Activated naive CD4-positive, alpha-beta T cell treated with anti-CD3 and anti-CD28 coated beads, Interleukin-2, amount 50 U/mL, for 24 hours (primary cell): ENCODE data around the gene TBC1D2.

Experiments
- H3K27ac Mint-ChIP-seq: one replicate; pipeline ENCODE4 v1.8.0; 2021; ENCODE audit warnings: mild to moderate bottlenecking, mixed read lengths
- H3K27me3 Mint-ChIP-seq: one replicate; pipeline ENCODE4 v1.8.0; 2021; ENCODE audit warnings: mixed read lengths
- H3K36me3 Mint-ChIP-seq: one replicate; pipeline ENCODE4 v1.8.0; 2021; ENCODE audit warnings: mixed read lengths
- H3K4me1 Mint-ChIP-seq: one replicate; pipeline ENCODE4 v1.8.0; 2021; ENCODE audit warnings: mixed read lengths
- H3K4me3 Mint-ChIP-seq: one replicate; pipeline ENCODE4 v1.8.0; 2021; ENCODE audit warnings: mild to moderate bottlenecking, mixed read lengths
- H3K9me3 Mint-ChIP-seq: one replicate; pipeline ENCODE4 v1.8.0; 2021; ENCODE audit warnings: mixed read lengths

TBC1D2 gene

GRCh38 chr9:98159790-98160189 is 95.7 kb downstream of the TBC1D2 start:
- Mint-ChIP-seq H3K36me3 (no peaks in the 10 kb centered on the region), H3K4me3 (no peak overlapping the region), H3K4me1 (peaks cover 34% of the 10 kb centered on the region), H3K27ac (peak overlapping the region; percentile 6), H3K9me3 (no peaks in the 10 kb centered on the region), H3K27me3 (no peaks in the 10 kb centered on the region)

DNA sequence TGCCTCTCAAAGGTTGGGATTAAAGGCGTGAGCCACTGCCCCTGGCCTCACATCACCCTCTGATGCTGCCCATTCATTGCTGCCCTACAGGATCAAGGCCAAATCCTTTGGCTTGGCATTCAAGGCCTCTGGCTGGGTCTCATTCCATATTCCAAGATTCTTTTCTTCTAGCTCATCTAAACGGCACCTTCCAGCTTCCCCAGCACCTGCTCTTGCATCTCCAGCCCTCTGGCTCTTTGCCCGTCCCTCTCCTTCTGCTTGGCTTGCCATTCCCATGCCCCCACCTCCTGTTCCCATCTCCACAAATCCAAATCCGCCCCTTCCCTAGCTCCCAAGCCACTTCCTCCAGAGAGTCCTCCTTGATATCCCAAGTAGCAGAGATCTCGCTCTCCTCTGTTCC is 96.1 kb downstream of the TBC1D2 start:
- no peaks in the 10 kb centered on the region for H3K9me3 Mint-ChIP-seq
- H3K4me3 Mint-ChIP-seq = no peak overlapping the region
- H3K27me3 Mint-ChIP-seq = no peaks in the 10 kb centered on the region
- peaks cover 31% of the 10 kb centered on the region for H3K4me1 Mint-ChIP-seq
- H3K27ac Mint-ChIP-seq = peak overlapping the region; percentile 2
- peaks cover 2% of the 10 kb centered on the region for H3K36me3 Mint-ChIP-seq

DNA sequence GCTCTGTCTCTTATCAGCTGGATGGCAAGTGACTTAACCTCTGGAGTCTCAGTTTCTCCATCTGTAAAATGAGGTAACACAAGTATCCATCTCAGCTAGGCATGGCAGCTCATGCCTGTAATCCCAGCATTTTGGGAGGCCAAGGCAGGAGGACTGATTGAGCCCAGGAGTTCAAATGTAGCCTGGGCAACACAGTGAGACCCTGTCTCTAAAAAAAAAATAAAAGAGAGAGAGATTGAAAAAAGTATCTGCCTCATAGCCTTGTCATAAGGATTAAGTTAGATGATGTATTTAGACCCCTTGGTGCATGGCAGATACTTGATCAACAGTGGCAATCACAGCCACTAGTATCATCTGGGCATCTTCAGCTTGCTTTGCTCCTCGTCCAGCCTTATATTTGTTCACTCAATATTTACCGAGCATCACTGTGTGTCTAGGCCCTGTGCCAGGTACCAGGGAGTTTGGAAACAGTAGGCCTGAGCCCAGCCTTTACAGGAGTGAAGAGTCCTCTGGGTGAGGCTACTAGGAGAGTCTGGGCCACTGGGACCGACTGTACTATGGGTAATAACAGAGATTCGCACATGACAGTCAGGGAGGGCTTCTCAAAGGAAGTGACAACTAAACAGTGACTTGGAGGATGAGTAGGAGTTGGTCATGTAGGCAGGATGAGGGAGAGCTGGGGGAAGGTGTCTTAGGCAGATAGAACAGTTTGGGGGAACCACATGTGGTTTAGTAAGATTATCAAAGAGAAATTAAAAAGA is 97.2 kb downstream of the TBC1D2 start:
- Mint-ChIP-seq H3K27ac (peak overlapping the region; percentile 56), H3K27me3 (no peaks in the 10 kb centered on the region), H3K4me1 (peaks cover 22% of the 10 kb centered on the region), H3K4me3 (no peak overlapping the region), H3K36me3 (peaks cover 2% of the 10 kb centered on the region), H3K9me3 (no peaks in the 10 kb centered on the region)

GRCh38 chr9:98157372-98157771 is 98.1 kb downstream of the TBC1D2 start:
- H3K27ac Mint-ChIP-seq = peak overlapping the region; percentile 4
- H3K9me3 Mint-ChIP-seq = no peaks in the 10 kb centered on the region
- H3K4me3 Mint-ChIP-seq = no peak overlapping the region
- H3K27me3 Mint-ChIP-seq = no peaks in the 10 kb centered on the region
- H3K36me3 Mint-ChIP-seq = peaks cover 2% of the 10 kb centered on the region
- peaks cover 22% of the 10 kb centered on the region for H3K4me1 Mint-ChIP-seq

DNA sequence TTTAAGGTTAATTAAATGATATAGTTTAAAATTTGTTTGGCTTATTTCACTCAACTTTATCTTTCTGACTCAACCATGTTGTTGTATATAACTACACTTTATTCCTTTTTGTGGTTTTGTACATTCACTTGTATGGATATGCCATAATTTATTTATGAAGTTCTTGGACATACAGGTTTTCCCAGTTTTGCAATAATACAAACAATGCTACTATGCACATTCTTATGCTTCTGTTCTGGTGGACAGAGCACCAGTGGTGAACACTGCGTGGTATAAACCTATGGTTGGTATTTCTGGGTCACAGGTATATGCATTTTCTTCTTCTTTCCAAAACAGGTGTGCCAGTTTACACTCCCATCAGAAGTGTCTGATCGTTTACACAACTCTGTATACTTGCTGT is 100.8 kb downstream of the TBC1D2 start:
- Mint-ChIP-seq H3K36me3 (peaks cover 5% of the 10 kb centered on the region), H3K4me1 (peaks cover 12% of the 10 kb centered on the region), H3K27ac (no peak overlapping the region), H3K4me3 (no peak overlapping the region), H3K27me3 (no peaks in the 10 kb centered on the region), H3K9me3 (no peaks in the 10 kb centered on the region)

DNA sequence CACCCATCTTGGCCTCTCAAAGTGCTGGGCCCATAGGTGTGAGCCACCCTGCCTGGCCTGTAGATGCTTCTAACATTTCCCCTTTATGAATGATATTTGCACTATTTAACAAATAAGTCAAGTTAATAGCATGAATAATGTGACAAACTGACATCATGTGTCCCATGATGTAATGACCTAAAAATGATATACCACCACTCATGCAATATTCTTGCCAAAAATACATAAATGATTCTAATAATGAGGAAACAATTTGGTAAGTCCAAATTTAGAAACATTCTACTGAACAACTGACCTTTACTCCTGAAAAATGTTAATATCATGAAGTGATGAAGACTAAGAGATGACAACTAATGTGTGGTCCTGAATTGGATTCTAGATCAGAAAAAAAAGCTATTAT is 102.9 kb downstream of the TBC1D2 start:
- Mint-ChIP-seq H3K9me3 (no peaks in the 10 kb centered on the region), H3K27me3 (no peaks in the 10 kb centered on the region), H3K4me3 (no peak overlapping the region), H3K36me3 (peaks cover 5% of the 10 kb centered on the region), H3K4me1 (no peaks in the 10 kb centered on the region), H3K27ac (no peak overlapping the region)

DNA sequence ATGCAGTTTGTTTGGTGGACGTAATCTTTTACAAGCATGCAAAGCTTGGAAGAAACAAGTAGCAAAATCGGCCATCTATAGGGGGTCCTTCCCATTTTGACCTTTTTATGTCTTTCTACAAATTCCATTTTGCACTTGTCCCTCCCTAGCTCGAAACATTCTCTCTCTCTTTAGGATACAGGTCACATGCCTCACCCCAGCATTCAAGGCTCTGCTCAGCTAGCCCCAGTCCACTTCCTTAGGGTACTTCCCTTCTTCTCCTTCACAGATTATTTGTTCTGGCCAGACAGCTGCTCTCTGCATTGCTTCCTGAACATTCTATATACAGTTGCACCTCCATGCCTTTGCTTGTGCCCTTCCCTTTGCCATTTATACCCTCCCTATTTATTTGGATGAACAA is 104.7 kb downstream of the TBC1D2 start:
- H3K27ac Mint-ChIP-seq = peak overlapping the region; percentile 38
- no peaks in the 10 kb centered on the region for H3K27me3 Mint-ChIP-seq
- peaks cover 5% of the 10 kb centered on the region for H3K36me3 Mint-ChIP-seq
- H3K4me3 Mint-ChIP-seq = no peak overlapping the region
- H3K9me3 Mint-ChIP-seq = no peaks in the 10 kb centered on the region
- no peaks in the 10 kb centered on the region for H3K4me1 Mint-ChIP-seq

GRCh38 chr9:98150164-98150563 is 105.3 kb downstream of the TBC1D2 start:
- peaks cover 5% of the 10 kb centered on the region for H3K36me3 Mint-ChIP-seq
- no peaks in the 10 kb centered on the region for H3K4me1 Mint-ChIP-seq
- H3K4me3 Mint-ChIP-seq = no peak overlapping the region
- H3K27ac Mint-ChIP-seq = peak overlapping the region; percentile 18
- no peaks in the 10 kb centered on the region for H3K27me3 Mint-ChIP-seq
- H3K9me3 Mint-ChIP-seq = no peaks in the 10 kb centered on the region

GRCh38 chr9:98149422-98149821 is 106.0 kb downstream of the TBC1D2 start:
- no peaks in the 10 kb centered on the region for H3K27me3 Mint-ChIP-seq
- no peak overlapping the region for H3K27ac Mint-ChIP-seq
- H3K9me3 Mint-ChIP-seq = no peaks in the 10 kb centered on the region

More at GRCh38 chr9:98149422-98149821, 106.0 kb downstream of the TBC1D2 start:
- Mint-ChIP-seq H3K4me1 (no peaks in the 10 kb centered on the region), H3K36me3 (peaks cover 7% of the 10 kb centered on the region), H3K4me3 (no peak overlapping the region)
